ENCODE measurements around the gene PDLIM1. TPM values are rescaled to one million over a fixed set of nuclear protein-coding genes. Genes with fewer than 3 reads are reported as not detected.
A peak's percentile ranks its signal among the peaks of the same experiment; 100 is the strongest.

The PDLIM1 gene
- total and polyA plus RNA-seq, 2 of the 13 experiments (the other 11 are each of a cell fraction or from before 2014, with no cell fraction given): 119 to 123 TPM

- TF ChIP-seq ZNF432 (CRISPR knock-in tag; IDR thresholded peaks at IDR 0.05; ENCODE audit: borderline replicate concordance) (no peak), HMGXB4 (CRISPR knock-in tag; IDR thresholded peaks at IDR 0.05; ENCODE audit: borderline replicate concordance in 1 of 2, low read depth in 1 of 2) (0 out of 4 replicates have a peak, but pooled peaks of 1 of the 2 experiments have one; percentile 35), SNRNP70 (IDR thresholded peaks at IDR 0.05; ENCODE audit: low read depth, low read length) (no peak), ZNF496 (CRISPR knock-in tag; IDR thresholded peaks at IDR 0.05; ENCODE audit: insufficient replicate concordance) (no peak), CREM (IDR thresholded peaks at IDR 0.05) (peak; percentile 69), CREM (CRISPR knock-in tag; IDR thresholded peaks at IDR 0.05) (no peak), NR2F2 (IDR thresholded peaks at IDR 0.05; ENCODE audit: borderline replicate concordance, low read depth) (peak; percentile 94), AHDC1 (CRISPR knock-in tag; IDR thresholded peaks at IDR 0.05; ENCODE audit: borderline replicate concordance) (peak; percentile 75; the same call in 1 of the 2 replicates), ZSCAN9 (CRISPR knock-in tag; IDR thresholded peaks at IDR 0.05; ENCODE audit: borderline replicate concordance) (peak; percentile 43; the same call in 1 of the 2 replicates), ZHX1 (CRISPR knock-in tag; IDR thresholded peaks at IDR 0.05; ENCODE audit: low read depth) (peak; percentile 56; the same call in 1 of the 2 replicates), ZNF609 (CRISPR knock-in tag; IDR thresholded peaks at IDR 0.05; ENCODE audit: borderline replicate concordance) (peak; percentile 48; the same call in 1 of the 2 replicates)
These were observed 17.1 kb downstream of the PDLIM1 start (continued) for GRCh38 chr10:95273393-95274312.
